SU-DHL-6 (cell line): ENCODE data around the gene CLDN12.

Source experiments
- H2AFZ ChIP-seq: fragments of 200-600 bp; sonication (generic); 2 replicates; pipeline ENCODE4 v1.6.1; 2014; ENCODE audit warnings: low read depth, mild to moderate bottlenecking, moderate library complexity, mixed read lengths, antibody characterized with exemption, low read length; ENCODE audit not compliant: severe bottlenecking
- H3F3A ChIP-seq: fragments of 200-600 bp; shearing (Covaris generic); 2 replicates; pipeline ENCODE4 v1.6.0; 2016; ENCODE audit warnings: antibody characterized with exemption, mild to moderate bottlenecking; ENCODE audit not compliant: insufficient read depth
- H3K27ac ChIP-seq: fragments of 200-600 bp; sonication (generic); 2 replicates; pipeline ENCODE4 v1.5.1; 2016; ENCODE audit warnings: low read depth, mild to moderate bottlenecking, low read length, moderate library complexity, mixed read lengths
- H3K27me3 ChIP-seq: fragments of 200-600 bp; sonication (generic), shearing (Covaris generic); 2 replicates; pipeline ENCODE4 v1.6.0; 2014; ENCODE audit warnings: mild to moderate bottlenecking, low read length
- H3K36me3 ChIP-seq: fragments of 200-600 bp; sonication (generic); 2 replicates; pipeline ENCODE4 v1.6.1; 2014; ENCODE audit warnings: mild to moderate bottlenecking, low read length, mixed read lengths
- H3K4me2 ChIP-seq: fragments of 300-600, 200-600 bp; shearing (Covaris generic), sonication (generic); 2 replicates; pipeline ENCODE4 v1.6.0; 2014; ENCODE audit warnings: low read length, low read depth, mild to moderate bottlenecking; ENCODE audit not compliant: poor library complexity, severe bottlenecking
- H3K4me3 ChIP-seq: fragments of 200-600 bp; sonication (generic); 2 replicates; pipeline ENCODE4 v1.5.1; 2014; ENCODE audit warnings: antibody characterized with exemption, low read length, mild to moderate bottlenecking, mixed read lengths; ENCODE audit not compliant: insufficient read depth, poor library complexity, severe bottlenecking
- H3K79me2 ChIP-seq: fragments of 200-600 bp; sonication (generic); 2 replicates; pipeline ENCODE4 v1.6.1; 2014; ENCODE audit warnings: mild to moderate bottlenecking, low read length, moderate library complexity; ENCODE audit not compliant: insufficient read depth
- H3K9ac ChIP-seq: fragments of 200-600 bp; sonication (generic); 2 replicates; pipeline ENCODE4 v1.7.0; 2014; ENCODE audit warnings: mild to moderate bottlenecking, low read length
- H3K9me2 ChIP-seq: fragments of 200-600 bp; sonication (generic); replicated peaks from 2 replicates; pipeline ENCODE4 v1.6.1; 2014; ENCODE audit warnings: low read length; ENCODE audit not compliant: insufficient read depth
- H3K9me3 ChIP-seq: fragments of 200-600 bp; sonication (generic); 2 replicates; pipeline ENCODE4 v1.6.1; 2014; ENCODE audit warnings: low read length, mixed read lengths; ENCODE audit not compliant: insufficient read depth
- H4K20me1 ChIP-seq: fragments of 200-600 bp; sonication (generic); 2 replicates; pipeline ENCODE4 v1.6.1; 2014; ENCODE audit warnings: low read depth, mild to moderate bottlenecking, antibody characterized with exemption, low read length, moderate library complexity, mixed read lengths
- EZH2phosphoT487 ChIP-seq: fragments of 200-600 bp; sonication (generic), shearing (Covaris generic); conservative IDR thresholded peaks from 2 replicates; pipeline ENCODE4 v1.6.1; 2018; ENCODE audit warnings: mild to moderate bottlenecking, antibody characterized with exemption, low read length, moderate library complexity, mixed read lengths
- TF ChIP-seq, protein P1 (sequence below): fragments of 200-600 bp; sonication (generic); IDR thresholded peaks from one replicate; pipeline ENCODE4 v1.5.1; 2017; ENCODE audit warnings: antibody characterized with exemption, mild to moderate bottlenecking, low read length, moderate library complexity; ENCODE audit not compliant: insufficient read depth, poor library complexity, severe bottlenecking

CLDN12 gene

DNA sequence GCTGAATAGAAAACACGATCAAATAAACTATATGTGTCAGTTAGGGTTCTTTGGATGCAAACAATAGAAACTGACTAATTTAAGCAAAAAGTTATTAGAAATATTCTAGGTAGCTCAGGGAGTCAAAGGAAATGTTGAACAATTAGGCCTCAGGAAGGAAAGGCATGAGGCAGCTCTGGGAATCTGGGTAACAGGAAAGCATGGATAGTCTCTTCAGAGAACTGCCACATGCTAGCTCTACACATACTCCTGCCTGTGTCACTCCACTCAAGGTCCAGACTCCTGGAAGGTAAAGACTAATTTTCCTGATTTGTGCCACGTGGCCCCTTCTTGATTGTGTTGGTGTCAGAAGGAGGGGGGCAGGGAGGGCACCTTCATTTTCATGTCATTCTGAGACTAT is 42.4 kb downstream of the CLDN12 start:
- no peak for TF ChIP-seq EZH2phosphoT487
- TF ChIP-seq, protein P1, sequence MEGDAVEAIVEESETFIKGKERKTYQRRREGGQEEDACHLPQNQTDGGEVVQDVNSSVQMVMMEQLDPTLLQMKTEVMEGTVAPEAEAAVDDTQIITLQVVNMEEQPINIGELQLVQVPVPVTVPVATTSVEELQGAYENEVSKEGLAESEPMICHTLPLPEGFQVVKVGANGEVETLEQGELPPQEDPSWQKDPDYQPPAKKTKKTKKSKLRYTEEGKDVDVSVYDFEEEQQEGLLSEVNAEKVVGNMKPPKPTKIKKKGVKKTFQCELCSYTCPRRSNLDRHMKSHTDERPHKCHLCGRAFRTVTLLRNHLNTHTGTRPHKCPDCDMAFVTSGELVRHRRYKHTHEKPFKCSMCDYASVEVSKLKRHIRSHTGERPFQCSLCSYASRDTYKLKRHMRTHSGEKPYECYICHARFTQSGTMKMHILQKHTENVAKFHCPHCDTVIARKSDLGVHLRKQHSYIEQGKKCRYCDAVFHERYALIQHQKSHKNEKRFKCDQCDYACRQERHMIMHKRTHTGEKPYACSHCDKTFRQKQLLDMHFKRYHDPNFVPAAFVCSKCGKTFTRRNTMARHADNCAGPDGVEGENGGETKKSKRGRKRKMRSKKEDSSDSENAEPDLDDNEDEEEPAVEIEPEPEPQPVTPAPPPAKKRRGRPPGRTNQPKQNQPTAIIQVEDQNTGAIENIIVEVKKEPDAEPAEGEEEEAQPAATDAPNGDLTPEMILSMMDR: no peak

DNA sequence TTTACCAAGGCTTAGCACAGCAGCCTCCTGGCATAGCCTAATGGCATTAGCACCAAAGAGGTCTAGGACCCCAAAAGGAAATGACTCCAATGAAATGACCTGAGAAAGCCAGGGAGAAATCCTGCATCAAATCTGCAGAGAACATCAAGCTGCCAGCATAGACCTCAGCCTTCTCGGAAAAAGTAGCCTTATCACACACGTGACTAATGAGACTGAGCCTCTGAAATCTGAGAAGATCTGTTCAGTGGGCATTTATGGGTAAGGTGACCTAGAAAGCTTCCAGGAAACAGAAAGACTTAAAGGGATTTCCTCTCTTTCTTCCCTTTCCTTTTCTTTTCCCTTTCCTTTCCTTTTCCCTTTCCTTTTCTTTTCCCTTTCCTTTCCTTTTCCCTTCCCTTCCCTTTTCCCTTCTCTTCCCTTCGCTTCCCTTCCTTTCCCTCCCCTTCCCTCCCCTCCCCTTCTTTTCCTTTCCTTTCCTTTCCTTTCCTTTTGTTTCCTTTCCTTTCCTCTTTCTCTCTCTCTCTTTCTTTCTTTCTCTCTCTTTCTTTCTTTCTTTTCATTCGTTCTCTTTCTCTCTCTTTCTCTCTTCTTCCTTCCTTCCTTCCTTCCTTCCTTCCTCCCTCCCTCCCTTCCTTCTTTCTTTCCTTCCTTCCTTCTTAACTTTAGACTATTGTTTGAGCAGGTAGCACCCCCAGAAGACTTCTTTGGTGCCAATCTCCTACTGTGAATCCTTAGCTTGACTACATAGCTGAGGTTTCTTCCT is 43.1 kb downstream of the CLDN12 start:
- no peaks in the 10 kb centered on the region for H3F3A ChIP-seq
- no peaks in the 10 kb centered on the region for H4K20me1 ChIP-seq
- no peak overlapping the region for H3K9ac ChIP-seq
- no peak overlapping the region for H3K4me3 ChIP-seq
- no peaks in the 10 kb centered on the region for H3K27me3 ChIP-seq
- H3K27ac ChIP-seq: no peak overlapping the region
- no peaks in the 10 kb centered on the region for H3K36me3 ChIP-seq
- no peak overlapping the region for H2AFZ ChIP-seq
- no peaks in the 10 kb centered on the region for H3K79me2 ChIP-seq
- TF ChIP-seq, protein P1: no peak
- no peak for TF ChIP-seq EZH2phosphoT487
- H3K9me2 ChIP-seq: no peaks in the 10 kb centered on the region
- H3K9me3 ChIP-seq: no peaks in the 10 kb centered on the region
- H3K4me2 ChIP-seq: no peak overlapping the region

More for the DNA sequence above, 42.4 kb downstream of the CLDN12 start:
- Histone ChIP-seq H3K4me3 (no peak overlapping the region), H3K9ac (no peak overlapping the region), H3K9me2 (no peaks in the 10 kb centered on the region), H3K79me2 (no peaks in the 10 kb centered on the region), H3K36me3 (no peaks in the 10 kb centered on the region), H2AFZ (no peak overlapping the region), H3K9me3 (no peaks in the 10 kb centered on the region), H3K4me2 (no peak overlapping the region), H3K27ac (no peak overlapping the region), H3K27me3 (no peaks in the 10 kb centered on the region), H3F3A (no peaks in the 10 kb centered on the region), H4K20me1 (no peaks in the 10 kb centered on the region)

- Histone ChIP-seq H2AFZ (no peak overlapping the region), H3K36me3 (no peaks in the 10 kb centered on the region), H3K9me2 (no peaks in the 10 kb centered on the region), H3K4me3 (no peak overlapping the region), H3K9ac (no peak overlapping the region), H3K79me2 (no peaks in the 10 kb centered on the region), H4K20me1 (no peaks in the 10 kb centered on the region), H3F3A (no peaks in the 10 kb centered on the region), H3K4me2 (no peak overlapping the region), H3K9me3 (no peaks in the 10 kb centered on the region), H3K27ac (no peak overlapping the region), H3K27me3 (no peaks in the 10 kb centered on the region)
- TF ChIP-seq, protein P1: no peak
- TF ChIP-seq EZH2phosphoT487: no peak
Measured at GRCh38 chr7:90453259-90453891, 50.1 kb downstream of the CLDN12 start.
